H1 (cell line): ENCODE data around the gene ZNF408. TPM values are rescaled to one million over a fixed set of nuclear protein-coding genes. Genes with fewer than 3 reads are reported as not detected.

Experiments used
- CEBPB ChIP-seq: IDR thresholded peaks from 2 replicates; pipeline ENCODE4 v1.6.1; 2012; ENCODE audit warnings: low read depth, low read length
- POU5F1 ChIP-seq: IDR thresholded peaks from 2 replicates; pipeline ENCODE4 v1.6.1; 2011; ENCODE audit warnings: low read depth, mild to moderate bottlenecking, low read length, moderate library complexity
- SP2 ChIP-seq: IDR thresholded peaks from 2 replicates; pipeline ENCODE4 v1.6.1; 2012; ENCODE audit warnings: mild to moderate bottlenecking, low read length, inconsistent platforms
- ZNF274 ChIP-seq: IDR thresholded peaks from 2 replicates; pipeline ENCODE4 v1.7.0; 2012; ENCODE audit warnings: low read length, borderline replicate concordance; ENCODE audit errors: extremely low read depth
- polyA plus RNA-seq, 7 experiments: library from polyadenylated mRNA; depleted of rRNA in 3 of 7; stranded (reverse) in 5 of 7; unstranded in 2 of 7; fragments of >200 nt in 5 of 7; fragments of 200-250 nt in 2 of 7; gene quantifications; 1 replicate in 5 of 7; 2 replicates in 1 of 7; 4 replicates in 1 of 7; pipeline versions ENCODE4 v1.2.1 to v1.2.3, GENCODE V29; 2011 to 2013; ENCODE audit warnings: missing spikeins in 2 of 7, mixed read lengths in 2 of 7
- total RNA-seq: library from RNA; stranded (reverse); fragmentation: NEBNext Ultra II Directional; extraction: Animal tissue kit (Norgen Biotek cat#: 25700); gene quantifications from 2 replicates; pipeline ENCODE4 v1.2.1, GENCODE V29; 2021

The ZNF408 gene
- total and polyA plus RNA-seq, 2 of the 8 experiments (the other 6 are each of a cell fraction or from before 2014, with no cell fraction given): 10.7 to 11.0 TPM

DNA sequence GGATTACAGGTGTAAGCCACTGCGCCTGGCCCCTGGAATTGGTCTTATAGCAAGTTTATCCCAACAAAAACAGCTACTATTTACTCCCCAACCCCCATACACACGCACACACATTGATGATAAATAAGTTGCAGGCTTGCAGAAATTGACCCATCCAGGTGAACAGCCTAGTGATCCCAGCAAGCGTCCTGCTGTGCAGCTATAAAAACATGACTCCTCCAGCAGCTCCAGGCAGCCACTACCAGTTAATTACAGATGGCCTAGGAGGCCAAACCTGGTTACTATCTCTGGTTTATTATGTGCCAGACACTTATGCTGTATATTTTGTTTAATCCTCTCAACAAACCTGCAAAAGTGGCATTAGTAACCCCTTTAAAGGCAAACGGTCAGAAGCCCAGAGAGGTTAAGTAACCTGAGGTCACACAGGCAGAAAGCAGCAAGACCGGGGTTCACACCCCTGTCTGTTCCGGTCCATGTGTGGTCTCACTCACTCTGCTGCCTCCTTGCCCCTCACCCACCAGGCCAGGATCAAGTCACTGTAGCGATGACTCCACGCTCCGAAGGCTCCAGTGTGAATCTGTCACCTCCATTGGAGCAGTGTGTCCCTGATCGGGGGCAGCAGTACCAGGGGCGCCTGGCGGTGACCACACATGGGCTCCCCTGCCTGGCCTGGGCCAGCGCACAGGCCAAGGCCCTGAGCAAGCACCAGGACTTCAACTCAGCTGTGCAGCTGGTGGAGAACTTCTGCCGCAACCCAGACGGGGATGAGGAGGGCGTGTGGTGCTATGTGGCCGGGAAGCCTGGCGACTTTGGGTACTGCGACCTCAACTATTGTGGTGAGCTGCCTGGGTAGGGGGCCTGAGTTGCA lies 24.7 kb downstream of the ZNF408 start (continued):
- TF ChIP-seq CEBPB (no peak), ZNF274 (no peak), SP2 (no peak), POU5F1 (no peak)
